WTC11 (cell line): Measurements from ENCODE around the gene ARSA. TPM values are rescaled to one million over a fixed set of nuclear protein-coding genes. Genes with fewer than 3 reads are reported as not detected.

Source experiments
- ATAC-seq: fragments of 200-7000 bp; cut with Tn5 transposase; 2 replicates; pipeline ENCODE4 v1.10.0; 2021; ENCODE audit warnings: mild to moderate bottlenecking, moderate library complexity
- CTCF ChIA-PET: fragments of 300-600 bp; sonication (Branson Sonifier 250); formaldehyde crosslinking; loops from one replicate; lab custom pipeline; 2021; ENCODE audit warnings: antibody characterized with exemption; lab: Charles Lee
- POLR2A ChIA-PET: fragments of 350-600 bp; sonication (Branson Sonifier 250); formaldehyde crosslinking; loops from one replicate; lab custom pipeline; 2021; ENCODE audit warnings: antibody characterized with exemption; lab: Charles Lee
- DNase-seq: peaks from one replicate; pipeline ENCODE4 v3.0.0; 2021; ENCODE audit warnings: low spot score
- H3K27ac Mint-ChIP-seq: 2 replicates; pipeline ENCODE4 v1.8.0; 2021; ENCODE audit warnings: mixed read lengths
- H3K27me3 Mint-ChIP-seq: 2 replicates; pipeline ENCODE4 v1.8.0; 2021; ENCODE audit warnings: low read depth, mild to moderate bottlenecking, moderate library complexity, mixed read lengths
- H3K36me3 Mint-ChIP-seq: 2 replicates; pipeline ENCODE4 v1.8.0; 2021; ENCODE audit warnings: mixed read lengths
- H3K4me1 Mint-ChIP-seq: 2 replicates; pipeline ENCODE4 v1.8.0; 2022; ENCODE audit warnings: mixed read lengths
- H3K4me3 Mint-ChIP-seq: 2 replicates; pipeline ENCODE4 v1.8.0; 2021; ENCODE audit warnings: mild to moderate bottlenecking, moderate library complexity, mixed read lengths
- H3K9me3 Mint-ChIP-seq: 2 replicates; pipeline ENCODE4 v1.8.0; 2021; ENCODE audit warnings: mixed read lengths
- ATF1 ChIP-seq: sonication (generic); formaldehyde crosslinking; IDR thresholded peaks from 2 replicates; pipeline ENCODE4 v1.8.1; 2023; ENCODE audit warnings: mild to moderate bottlenecking, moderate library complexity, missing genetic modification reagents
- FOXP4 ChIP-seq: sonication (generic); formaldehyde crosslinking; IDR thresholded peaks from 2 replicates; pipeline ENCODE4 v1.8.0; 2022; ENCODE audit warnings: mild to moderate bottlenecking, missing genetic modification reagents
- MXD4 ChIP-seq: fragments of 250-450 bp; sonication (Bioruptor Pico); IDR thresholded peaks from 2 replicates; pipeline ENCODE4 v1.8.0; 2021; ENCODE audit warnings: mild to moderate bottlenecking, moderate library complexity, borderline replicate concordance
- NR3C1 ChIP-seq: sonication (generic); formaldehyde crosslinking; conservative IDR thresholded peaks from 2 replicates; pipeline ENCODE4 v1.8.1; 2023; ENCODE audit warnings: low read depth, mild to moderate bottlenecking, missing genetic modification reagents
- PRDM15 ChIP-seq: sonication (generic); formaldehyde crosslinking; IDR thresholded peaks from 2 replicates; pipeline ENCODE4 v1.8.0; 2022; ENCODE audit warnings: missing genetic modification reagents
- SOX15 ChIP-seq: fragments of 250-450 bp; sonication (Bioruptor Pico); IDR thresholded peaks from 2 replicates; pipeline ENCODE4 v1.9.0; 2021; ENCODE audit warnings: mild to moderate bottlenecking
- TEAD4 ChIP-seq: sonication (generic); formaldehyde crosslinking; IDR thresholded peaks from 2 replicates; pipeline ENCODE4 v1.8.0; 2022; ENCODE audit warnings: mild to moderate bottlenecking, missing genetic modification reagents
- ZMAT4 ChIP-seq: fragments of 250-450 bp; sonication (Bioruptor Pico); IDR thresholded peaks from 2 replicates; pipeline ENCODE4 v1.9.0; 2021; ENCODE audit warnings: mild to moderate bottlenecking
- ZNF121 ChIP-seq: sonication (generic); formaldehyde crosslinking; IDR thresholded peaks from 2 replicates; pipeline ENCODE4 v1.8.0; 2023; ENCODE audit warnings: missing genetic modification reagents
- ZNF416 ChIP-seq: fragments of 250-450 bp; sonication (Bioruptor Pico); IDR thresholded peaks from 2 replicates; pipeline ENCODE4 v1.9.0; 2021; ENCODE audit warnings: mild to moderate bottlenecking, inconsistent platforms
- ZNF425 ChIP-seq: fragments of 250-450 bp; sonication (Bioruptor Pico); conservative IDR thresholded peaks from 2 replicates; pipeline ENCODE4 v1.9.0; 2021; ENCODE audit warnings: mild to moderate bottlenecking
- total RNA-seq: library from RNA; stranded (reverse); gene quantifications from 3 replicates; pipeline ENCODE4 v1.2.3, GENCODE V29; 2021

The ARSA gene
- total RNA-seq, 1 experiment from 2014 or later: 18.8 TPM

GRCh38 chr22:50600967-50601668 lies 26.8 kb downstream of the ARSA start (continued):
- TF ChIP-seq PRDM15 (CRISPR knock-in tag): 0 out of 2 replicates have a peak, but pooled peaks have one; percentile 18
- TF ChIP-seq, all 79 proteins: peak for 1

GRCh38 chr22:50600538-50600937 lies 27.4 kb downstream of the ARSA start, which contains the start of gene MAPK8IP2:
Gene MAPK8IP2, plus strand, starts transcription at chr22:50600793. Its CDS starts 26 bp downstream, at chr22:50600819.
- peak within 1 kb of the TSS; percentile 62 for H3K4me3 Mint-ChIP-seq
- POLR2A ChIA-PET: no interaction called here
- CTCF ChIA-PET: interaction anchor here (1.0 kb wide), 1 partner anchor 20 kb away, joined by 3 read pairs; no protein-coding TSS in a partner anchor
- peak; percentile 21 for ATAC-seq
- TF ChIP-seq SOX15: no peak
- no peak for TF ChIP-seq PRDM15 (CRISPR knock-in tag)
- TF ChIP-seq ZNF416 (CRISPR knock-in tag): no peak
- no peak for TF ChIP-seq MXD4 (CRISPR knock-in tag)
- no peak for TF ChIP-seq TEAD4
- no peak for TF ChIP-seq ZMAT4 (CRISPR knock-in tag)
- no peak for TF ChIP-seq ATF1 (CRISPR knock-in tag)
- TF ChIP-seq ZNF121 (CRISPR knock-in tag): no peak
- no peak for TF ChIP-seq NR3C1
- TF ChIP-seq FOXP4 (CRISPR knock-in tag): no peak
- TF ChIP-seq ZNF425 (CRISPR knock-in tag): no peak
- TF ChIP-seq, all 79 proteins: peak for 0
- peaks cover 12% of the 10 kb centered on the region; the same call in 1 of the 2 replicates for H3K4me1 Mint-ChIP-seq
- DNase-seq: no peak
- no peaks in the 10 kb centered on the region for H3K9me3 Mint-ChIP-seq
- H3K27ac Mint-ChIP-seq: no peak within 1 kb of the TSS
- H3K27me3 Mint-ChIP-seq: peaks cover 69% of the 10 kb centered on the region
- no peaks in the 10 kb centered on the region for H3K36me3 Mint-ChIP-seq
